ENCODE data around the gene ADRA1B. TPM values are rescaled to one million over a fixed set of nuclear protein-coding genes. Genes with fewer than 3 reads are reported as not detected.

The ADRA1B gene
- total RNA-seq (2022; extraction: Qiagen RNA extraction; ENCODE audit: low read depth), result 14.0 to 23.5 TPM (median 19.1 TPM) in 5 replicates

GRCh38 chr5:159915904-159916840 lies at the start of gene ADRA1B:
ADRA1B (plus strand) TSS chr5:159916482; CDS start chr5:159916906, 424 bp downstream.

DNA sequence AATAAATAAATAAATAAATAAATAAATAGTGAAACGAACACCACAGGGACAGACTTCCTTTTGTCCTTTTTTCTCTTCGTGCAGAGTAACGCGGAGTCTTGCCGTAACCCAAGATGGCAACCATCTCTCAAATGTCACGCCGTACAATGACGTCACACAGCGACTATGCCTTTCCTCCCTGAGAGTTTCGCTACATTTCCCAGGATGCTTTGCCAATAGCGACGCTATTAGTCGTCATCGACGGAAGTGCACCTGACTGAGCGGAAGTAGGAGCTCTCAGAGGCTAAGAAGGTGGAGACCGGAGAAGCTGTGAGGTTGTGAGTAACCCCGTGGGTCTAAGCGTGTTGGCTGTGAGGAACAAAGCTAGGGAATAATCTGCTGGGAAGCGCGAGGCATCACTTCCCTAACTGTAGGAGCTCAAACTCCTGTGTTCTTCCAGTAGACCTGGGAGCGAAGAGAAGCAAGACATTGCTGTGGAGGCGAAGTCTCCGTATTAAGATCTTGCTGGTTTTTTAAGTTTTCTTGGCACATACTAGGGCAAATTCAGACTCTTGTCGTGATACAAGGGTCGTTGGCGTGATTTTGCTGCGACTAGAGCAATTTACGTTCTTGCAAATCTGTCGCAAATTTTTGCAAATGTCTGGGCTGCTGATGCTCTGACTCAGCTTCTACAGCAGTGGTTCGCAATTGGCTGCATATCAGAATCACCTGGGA lies 92.8 kb downstream of the ADRA1B start, which contains the start of gene TTC1:
Gene TTC1, plus strand, starts transcription at position 263 of the 714 bp plus-strand sequence. CDS start 1,390 bp downstream, outside the sequence.

Other genes starting within 250 kb of the ADRA1B start
- gene TTC1, start 92.7 kb downstream of the ADRA1B start, total RNA-seq (2022; extraction: Qiagen RNA extraction; ENCODE audit: low read depth), result 64.2 to 87.3 TPM (median 67.6 TPM) in 5 replicates
- 8.3 to 11.6 TPM (median 10.2 TPM) in 5 replicates for gene PWWP2A, start 203.0 kb downstream of the ADRA1B start, total RNA-seq (2022; extraction: Qiagen RNA extraction; ENCODE audit: low read depth)